NCI-H2029 treated with DMSO at 0.1 percent for 48 hours (cell line): ENCODE measurements around the gene JAML.

Source experiments
- DNase-seq: peaks from one replicate; lab custom pipeline; 2025; lab: John Stamatoyannopoulos, UW

JAML gene

DNA sequence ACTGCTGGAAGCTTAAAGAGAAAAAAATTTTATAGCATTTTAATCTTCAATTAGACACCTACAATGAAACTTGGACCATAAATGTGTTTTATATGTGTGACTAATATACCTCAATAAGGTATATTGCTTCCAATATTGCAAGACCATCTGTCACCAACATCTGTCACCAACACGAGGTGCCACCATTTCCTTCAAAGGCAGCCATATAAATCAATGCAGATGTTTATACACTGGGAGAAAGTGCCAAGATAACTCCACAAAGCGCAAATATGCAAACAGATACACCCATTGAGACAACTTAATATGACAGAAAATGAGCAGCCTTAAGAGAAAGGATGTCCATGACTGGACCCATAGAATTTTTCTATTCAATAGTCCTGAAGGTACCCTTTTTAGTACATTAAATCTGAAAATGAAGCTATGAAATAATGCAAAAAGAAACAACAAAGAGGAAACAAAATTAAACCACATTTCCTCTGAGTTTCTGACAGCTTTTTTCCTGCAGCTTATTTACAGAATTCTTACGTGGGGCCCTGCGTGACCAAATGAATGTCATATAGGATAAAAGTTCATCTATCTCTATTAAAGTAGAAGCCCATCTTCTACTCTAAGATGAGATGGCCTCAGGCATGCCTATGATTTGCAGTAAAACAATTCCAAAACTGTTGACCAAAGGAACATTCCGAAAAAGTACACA lies 14.8 kb upstream of the JAML start:
- no peak for DNase-seq

DNA sequence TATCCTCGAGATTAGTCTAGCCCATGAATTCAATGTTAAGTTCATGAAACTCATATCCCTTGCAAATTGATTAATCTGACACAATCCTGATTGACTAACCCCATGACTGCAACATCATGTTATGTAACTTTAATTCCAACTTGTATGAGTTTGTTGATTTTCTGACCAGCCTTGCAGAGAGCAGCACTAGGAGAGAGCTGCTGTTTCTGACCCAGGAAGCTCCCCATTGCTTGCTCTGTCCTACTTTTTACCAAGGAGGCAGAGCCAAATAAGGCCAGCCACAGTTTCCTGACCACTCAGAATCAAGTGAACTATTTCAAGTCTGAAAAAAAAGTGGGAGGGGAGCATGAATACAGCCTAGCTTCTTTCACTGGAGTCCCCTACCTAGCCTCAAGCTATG lies 14.1 kb upstream of the JAML start:
- DNase-seq, result no peak

DNA sequence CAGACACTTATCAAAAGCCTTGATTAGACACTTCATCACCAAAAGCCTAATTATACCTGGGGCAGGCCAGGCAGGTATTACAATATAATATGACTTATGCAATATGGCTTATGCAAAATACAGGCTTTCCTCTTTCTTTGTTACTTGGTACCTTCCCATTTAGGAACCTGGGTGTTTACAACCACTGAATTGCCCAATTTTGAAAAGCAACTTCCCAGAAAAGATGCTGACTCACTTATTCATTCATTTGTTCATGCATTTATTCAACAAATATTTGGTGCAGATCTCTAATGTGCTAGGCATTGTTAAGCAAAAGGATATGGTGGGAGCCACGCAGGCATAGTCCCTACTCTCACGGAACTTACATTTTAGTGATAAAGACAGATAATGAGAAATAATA lies 13.6 kb upstream of the JAML start:
- no peak for DNase-seq

DNA sequence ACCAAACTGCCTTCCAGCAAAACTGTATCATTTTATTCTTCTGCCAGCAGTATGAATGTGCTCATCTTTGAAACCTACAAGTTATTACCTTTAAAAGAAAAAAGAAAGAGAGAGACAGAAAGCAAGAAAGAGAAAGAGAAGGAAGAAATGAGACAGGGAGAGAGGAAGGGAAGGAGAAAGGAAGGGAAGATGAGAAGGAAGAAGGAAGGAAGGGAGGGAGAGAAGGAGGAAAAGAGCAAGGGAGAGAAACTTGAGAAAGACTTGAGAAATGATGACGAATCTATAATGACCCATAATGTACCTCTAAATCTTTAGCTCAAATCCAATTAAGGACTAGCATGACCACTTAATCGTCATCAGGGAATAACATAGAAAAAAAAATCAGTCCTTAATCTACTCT lies 11.4 kb upstream of the JAML start:
- no peak for DNase-seq

DNA sequence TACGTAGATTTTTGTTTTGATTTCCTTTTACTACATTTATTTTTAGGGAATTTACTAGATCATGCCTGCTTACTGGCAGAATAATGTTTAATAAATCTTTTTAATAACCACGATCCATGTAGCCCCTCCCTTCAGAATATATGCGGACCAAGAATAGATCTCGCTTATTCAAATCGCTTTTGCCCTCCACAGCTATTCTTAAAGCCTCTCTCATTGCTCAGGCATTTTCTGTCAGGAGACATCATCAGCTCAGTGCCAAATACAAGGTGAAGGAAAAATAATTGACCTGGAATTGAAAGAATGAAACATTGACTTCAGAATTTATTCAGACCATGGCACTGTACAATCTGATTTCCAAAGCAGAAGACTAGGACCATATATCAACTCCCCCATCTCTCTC lies 10.0 kb upstream of the JAML start:
- DNase-seq, result no peak

DNA sequence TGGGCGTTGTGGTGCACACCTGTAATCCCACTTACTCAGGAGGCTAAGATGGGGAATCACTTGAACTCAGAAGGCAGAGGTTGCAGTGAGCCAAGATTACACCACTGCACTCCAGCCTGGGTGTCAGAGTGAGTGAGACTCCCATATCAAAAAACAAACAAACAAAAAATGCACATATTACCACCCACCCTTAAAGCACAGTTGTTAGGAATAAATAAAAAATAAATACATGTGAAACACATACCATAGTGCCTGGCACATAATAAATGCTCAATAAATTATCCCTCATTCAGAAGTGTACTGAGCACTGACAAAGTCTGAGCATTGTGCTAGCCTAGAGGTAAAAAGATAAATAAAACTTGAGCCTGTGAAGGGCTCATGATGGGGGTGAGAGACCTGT lies 9.0 kb upstream of the JAML start:
- DNase-seq, result no peak

DNA sequence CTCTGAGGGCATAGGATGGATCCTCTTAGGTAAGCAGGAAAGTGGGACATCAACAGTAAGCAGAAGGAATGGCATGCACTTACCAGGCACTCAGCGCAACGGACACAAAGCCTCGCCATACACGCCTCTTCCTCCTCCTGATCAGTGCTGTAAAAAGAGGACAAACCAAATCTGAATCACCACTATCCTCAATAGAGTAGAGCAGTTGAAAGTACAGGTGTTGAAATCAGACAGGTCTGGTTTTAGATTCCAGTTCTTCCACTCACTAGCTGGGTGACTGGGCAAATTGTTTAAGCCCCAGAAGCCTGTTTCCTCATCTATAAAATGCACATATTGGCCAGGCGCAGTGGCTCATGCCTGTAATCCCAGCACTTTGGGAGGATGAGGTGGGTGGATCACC lies 8.6 kb upstream of the JAML start:
- no peak for DNase-seq

DNA sequence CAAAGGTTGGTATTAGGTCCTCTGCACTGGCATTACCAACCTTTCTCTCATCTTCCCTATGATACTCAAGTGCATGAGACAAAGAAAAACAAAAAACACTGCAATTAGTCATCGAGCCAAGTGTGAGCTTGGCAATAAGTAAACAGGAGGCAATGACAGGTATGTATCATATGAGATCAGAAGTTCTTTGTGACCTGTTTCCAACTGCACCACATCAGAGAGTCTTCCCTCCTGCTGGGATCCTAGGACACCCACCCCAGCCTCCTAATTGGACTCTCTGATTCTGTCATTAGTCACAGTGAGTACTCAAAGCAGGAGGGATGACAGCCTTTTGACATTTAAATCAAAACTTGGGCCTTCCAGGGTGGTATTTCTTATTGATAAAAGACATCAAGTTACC lies 7.8 kb upstream of the JAML start:
- no peak for DNase-seq

DNA sequence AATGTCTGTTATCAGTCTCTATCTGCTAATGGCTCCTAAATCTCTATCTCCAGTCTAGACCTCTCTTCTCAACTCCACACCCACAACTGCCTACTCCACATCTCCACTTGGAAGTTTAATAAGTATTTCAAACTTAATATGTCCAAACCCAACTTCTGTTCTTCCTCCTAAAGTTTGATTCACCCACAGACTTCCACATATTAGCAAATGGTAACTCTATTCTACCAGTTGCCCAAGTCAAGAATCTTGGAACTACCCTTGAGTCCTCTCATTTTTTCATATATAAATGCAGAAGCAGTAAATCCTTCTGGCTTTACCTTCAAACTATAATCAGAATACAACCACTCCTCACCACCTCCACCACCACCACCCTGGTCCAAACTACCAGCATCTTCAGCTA lies 6.7 kb upstream of the JAML start:
- DNase-seq, result no peak

DNA sequence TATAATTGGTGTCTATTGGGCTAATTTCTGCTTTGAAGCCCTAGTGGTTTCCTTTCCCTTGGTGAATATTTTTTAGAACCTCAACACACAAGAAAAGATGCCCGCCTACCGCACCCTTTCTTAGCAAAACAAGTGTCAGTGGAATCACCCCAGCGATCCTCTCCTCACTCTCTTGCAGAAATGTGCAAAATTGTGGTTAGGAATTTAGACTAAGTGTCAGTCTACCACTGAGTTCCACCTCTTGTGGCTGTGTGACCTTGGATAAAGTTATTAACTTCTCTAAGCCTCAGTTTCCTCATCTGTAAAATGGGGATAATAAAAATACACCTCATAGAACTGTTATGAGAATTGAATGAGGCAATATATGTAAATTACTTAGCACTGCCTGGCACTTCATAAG lies 5.3 kb upstream of the JAML start:
- DNase-seq, result no peak

DNA sequence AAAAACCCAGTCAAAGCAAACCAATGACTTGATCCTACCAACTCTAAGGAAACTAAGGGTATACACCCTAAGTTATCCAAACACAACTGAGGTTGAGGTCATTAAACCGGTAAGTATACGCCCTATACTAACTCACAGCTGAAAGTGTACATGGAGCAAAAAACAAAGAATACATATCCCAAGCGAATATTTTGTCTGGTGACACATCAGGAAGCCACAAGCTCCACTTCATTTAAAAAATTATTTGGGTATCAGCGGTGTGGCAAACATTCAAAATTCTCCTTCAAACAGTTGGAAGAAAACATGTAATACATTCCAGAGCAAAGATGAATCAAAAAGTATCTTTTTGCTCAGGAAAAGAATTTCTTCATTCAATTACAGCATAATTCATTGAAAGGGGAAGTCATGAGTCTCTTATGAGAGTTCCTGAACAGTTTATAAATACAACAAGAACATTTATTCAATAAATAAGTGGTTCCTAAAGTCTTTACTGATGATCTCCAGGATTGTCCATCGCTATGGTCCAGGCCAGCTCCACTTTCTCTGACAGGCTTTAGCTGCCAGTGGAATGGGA lies 4.5 kb upstream of the JAML start:
- no peak for DNase-seq

DNA sequence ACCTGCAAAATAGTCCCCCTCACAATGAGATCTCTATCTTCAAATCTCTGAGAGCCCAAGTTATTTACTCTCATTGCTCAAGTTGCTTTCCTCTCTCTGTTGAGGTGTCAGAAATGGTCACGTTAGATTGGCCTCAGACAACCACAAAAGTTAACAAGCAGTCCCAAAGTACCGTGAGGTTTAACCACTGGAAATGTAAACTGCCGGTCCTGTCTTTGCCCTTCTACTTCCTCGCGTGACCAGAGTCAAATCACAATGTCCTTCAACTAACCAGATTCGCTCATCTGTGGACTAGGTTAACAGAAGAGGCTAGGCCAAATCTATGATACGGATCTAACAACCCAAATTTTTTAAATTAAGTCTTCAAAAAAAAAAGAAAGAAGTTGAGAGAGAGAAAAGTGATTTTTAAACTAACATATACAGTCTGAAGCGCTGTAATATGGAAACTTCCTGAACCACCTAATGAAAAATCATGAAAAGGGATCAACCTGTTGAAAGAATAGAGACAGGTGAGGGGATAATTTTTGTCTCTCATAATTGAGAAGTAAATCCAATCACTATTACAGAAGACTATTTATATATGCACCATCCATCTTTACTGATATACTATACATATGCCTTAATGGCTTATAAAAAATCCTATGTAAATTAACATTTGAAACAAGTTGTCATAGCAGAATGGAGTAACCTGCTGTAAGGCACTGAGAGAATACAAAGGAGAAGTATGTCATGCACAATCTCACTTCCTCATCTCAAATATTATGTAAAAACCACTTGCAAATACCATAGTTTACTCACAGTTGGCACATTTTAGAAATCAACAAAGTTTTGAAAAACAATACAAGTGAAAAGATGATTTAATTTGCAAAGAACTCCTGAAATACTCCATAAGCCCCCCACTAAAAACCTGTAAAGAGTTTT lies 3.3 kb upstream of the JAML start:
- no peak for DNase-seq

DNA sequence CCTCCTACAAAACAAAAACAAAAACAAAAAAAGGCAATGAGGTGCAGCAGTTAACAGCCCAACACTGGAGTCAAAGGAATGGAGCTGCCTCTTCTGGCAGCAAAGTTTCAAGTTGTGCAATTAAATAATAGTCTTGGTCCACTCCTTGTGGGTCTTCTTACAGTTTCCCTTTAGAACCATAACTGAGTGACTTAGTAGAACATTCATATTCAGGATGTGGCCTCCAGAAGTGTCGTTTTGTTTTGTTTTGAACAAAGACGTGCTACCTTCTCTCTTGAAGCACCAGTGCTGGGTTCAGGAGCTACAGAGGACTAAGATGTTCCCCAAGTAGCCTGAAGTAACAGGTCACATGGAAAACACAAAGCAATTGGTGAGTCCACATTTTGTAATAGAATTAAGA lies 2.0 kb upstream of the JAML start:
- DNase-seq, result no peak

DNA sequence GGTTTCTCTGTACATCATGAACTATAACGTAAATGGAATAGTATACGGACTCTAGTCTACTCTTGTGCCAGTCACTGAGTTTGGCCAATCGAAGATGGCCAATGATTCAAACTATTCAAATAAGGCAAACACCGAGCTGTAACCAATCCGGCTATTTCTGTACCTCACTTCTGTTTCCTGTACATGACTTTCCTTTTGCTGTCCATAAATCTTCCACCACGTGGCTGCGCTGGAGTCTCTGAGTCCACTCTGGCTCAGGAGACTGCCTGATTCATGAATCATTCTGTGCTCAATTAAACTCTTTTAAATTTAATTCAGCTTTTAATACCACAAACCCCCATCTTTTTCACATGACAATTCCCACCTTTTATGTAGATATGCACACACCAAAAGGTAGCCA lies 1.5 kb upstream of the JAML start:
- no peak for DNase-seq

DNA sequence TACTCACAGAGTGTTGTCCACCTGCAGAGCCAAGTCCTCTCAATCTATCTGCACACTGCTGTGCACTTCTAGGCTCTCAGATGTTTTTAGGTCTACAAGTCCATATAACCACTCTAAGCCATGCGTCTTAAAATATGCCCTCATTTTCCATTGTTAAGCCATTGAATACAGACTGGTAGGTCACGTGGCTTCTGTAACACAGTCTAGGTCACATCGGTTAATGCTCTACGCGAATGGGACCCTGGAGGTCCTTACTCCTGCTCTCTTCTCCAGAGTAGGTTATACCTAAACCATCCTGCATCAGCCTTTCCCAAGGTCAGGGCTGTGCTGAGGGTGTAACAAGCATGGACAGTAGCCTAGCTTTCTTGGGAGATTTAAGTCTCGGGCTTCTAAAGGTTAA lies 819 bp downstream of the JAML start:
- no peak for DNase-seq

DNA sequence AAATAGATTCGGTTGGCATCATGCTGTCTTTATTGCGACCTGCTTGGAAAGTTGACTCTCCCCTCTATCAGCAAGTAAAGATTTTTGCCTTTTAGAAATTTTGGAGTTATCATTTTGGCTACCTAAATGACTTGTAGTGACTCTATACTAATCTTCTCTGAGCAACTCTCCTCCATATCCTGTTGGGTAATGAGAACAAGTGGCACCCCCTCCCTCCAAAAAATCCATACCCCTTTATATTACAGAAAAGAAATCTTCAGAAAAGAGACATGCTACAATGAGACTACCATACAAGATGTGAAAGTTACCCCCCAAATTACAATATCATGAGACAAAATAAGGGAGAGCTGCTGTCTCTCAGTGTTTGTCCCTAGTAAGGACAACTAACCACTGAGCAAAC lies 1.2 kb downstream of the JAML start:
- no peak for DNase-seq

DNA sequence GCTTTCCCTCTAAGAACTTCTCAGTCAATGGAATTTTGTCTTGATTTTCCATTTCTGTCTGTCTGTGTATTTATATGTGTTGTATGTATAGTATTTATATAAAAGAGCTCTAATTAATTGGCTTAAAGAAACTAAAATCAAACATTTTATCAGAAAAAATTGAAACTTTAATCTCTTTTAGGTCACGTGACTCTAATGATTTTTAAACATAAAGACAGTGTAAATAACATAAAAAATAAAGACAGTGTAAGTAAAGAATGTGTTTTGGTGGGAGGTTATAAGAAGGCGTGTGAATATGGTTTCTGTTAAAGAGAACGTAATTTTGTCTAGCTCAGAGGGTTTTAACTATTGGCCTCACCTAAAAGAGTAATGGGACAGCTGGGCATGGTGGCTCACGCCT lies 2.4 kb downstream of the JAML start:
- no peak for DNase-seq

DNA sequence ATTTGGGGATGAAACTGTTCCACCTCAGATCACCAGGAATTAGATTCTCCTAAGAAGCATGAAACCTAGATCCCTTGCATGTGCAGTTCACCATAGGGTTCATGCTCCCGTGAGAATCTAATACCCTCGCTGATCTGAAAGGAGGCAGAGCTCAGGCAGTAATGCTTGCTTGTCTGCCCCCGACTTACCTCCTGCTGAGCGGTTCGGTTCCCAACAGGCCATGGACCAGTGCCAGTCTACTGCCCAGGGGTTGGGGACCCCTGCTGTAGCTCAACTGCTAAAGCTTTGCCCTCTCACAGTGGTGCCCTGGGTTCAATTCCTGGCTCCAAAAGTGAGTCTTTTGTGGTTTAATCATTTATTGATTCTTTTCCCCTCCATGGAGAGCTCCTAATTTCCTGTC lies 3.4 kb downstream of the JAML start:
- DNase-seq, result no peak

DNA sequence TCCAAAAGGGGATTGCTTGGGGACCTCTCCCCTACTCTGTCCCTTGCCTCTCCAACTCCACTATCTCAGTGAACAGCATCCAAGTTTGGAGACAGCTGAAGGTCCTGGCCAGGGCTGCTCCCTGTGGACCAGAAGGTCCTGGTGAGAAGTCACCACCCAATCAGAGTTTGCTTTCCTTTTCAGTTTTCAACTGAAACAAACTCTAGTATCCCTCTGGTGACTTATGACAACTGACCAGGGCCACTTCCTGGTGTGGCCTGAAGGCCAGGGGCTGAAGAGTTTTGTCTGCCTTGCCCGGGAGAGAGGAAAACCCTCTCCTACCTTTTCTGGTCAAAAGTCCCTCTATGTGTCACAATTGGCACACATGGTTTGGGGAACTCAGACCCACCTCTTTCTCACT lies 5.1 kb downstream of the JAML start:
- no peak for DNase-seq

DNA sequence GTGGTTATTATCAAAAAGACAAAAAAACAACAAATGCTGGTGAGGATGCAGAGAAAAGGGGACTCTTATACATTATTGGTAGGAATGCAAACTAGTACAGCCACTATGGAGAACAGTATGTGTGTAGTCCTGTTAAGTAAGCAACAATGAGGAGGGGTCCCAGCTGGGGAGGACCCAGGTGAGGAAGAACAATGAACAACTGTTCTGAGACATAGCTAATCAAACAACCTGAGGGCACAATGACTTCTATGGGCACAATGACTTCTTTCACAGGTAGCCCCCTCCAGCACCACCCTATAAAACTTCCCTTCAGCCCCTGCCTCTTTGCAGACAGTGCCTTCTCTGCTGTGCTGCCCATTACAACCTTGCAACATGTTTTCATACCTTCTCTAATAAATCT lies 5.6 kb downstream of the JAML start:
- DNase-seq, result no peak

DNA sequence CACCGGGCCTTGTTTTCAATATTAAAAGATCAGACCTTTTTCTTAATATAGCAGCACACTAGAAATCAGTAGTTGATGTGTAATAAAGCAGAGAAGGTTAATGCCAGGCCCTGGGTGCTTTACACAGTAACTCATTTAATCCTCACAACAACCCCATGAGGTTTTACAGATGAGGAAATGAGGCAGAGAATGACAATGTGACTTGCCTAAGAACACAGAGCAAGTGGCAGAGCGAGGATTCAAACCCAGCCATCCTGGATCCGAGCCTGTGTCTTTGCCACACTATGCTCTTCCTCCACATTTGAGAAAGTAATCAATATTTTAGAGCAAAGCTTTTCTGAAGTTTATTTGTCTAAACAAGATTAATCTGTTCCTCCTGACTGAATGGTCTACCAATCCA lies 7.2 kb downstream of the JAML start:
- no peak for DNase-seq

DNA sequence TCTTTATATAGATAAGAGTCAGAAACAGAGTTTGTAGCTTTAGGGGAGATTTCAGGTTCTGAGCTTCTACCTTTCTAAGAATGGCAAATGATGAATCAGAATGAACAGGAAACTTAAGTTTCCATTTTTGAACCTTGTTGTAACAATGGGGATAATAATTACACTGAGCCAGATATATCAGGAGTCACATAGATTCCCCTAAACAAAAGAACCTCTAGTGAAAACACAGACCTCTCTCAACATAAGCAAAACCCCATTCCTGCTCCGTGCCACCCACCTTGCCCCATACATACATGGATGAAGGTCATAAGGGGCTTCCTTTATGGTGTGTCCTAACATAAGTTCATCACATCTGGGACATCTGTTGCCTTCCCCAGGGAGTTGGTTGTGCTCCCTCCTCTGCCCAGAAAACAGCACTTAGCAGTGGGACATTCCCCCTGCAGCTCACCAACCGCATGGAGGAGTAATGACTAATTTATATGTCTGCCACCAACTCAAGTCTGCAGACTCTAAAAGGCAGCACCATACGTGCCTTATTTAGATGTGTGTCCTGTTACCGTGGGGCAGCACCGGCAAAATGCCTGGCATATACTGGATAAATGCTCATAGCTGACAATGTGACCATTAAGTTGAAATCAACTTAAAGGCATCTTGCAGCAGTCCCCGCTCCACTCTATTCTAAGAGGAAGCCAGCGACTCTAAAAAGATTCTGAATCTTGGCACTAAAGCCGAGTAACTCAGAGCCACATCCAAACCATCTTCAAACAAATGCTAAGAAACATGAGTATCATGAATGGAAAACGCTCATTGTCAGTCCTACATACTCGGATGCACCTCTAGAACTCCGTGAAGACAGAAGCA lies 8.0 kb downstream of the JAML start:
- no peak for DNase-seq
